GM21447 (cell line): Measurements from ENCODE around the gene AGAP1.

Experiments used
- ATAC-seq: cut with Tn5 transposase; IDR thresholded peaks from one replicate; pipeline ENCODE4 v1.9.1; 2021; ENCODE audit not compliant: unreplicated experiment

The AGAP1 gene

DNA sequence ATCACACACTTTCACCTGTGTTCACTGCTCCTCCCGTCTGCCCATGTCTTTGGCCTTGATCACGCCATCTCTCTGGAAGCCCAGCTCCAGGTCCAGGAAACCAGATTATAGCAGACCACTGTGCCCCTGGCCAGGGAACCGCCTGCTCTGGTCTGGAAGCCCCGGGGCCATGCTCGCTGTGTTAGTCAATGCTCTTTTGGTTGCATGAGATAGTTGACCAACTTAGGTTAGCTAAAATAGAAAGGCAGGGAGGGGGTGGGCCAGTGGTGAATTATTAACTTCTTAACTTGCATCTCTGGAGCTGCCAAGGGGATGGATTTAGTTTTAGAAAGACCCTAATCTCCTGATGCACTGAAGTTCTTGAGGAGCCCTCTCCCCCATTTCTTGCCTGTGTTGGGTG, 232.7 kb downstream of the AGAP1 start:
- ATAC-seq, result no peak

DNA sequence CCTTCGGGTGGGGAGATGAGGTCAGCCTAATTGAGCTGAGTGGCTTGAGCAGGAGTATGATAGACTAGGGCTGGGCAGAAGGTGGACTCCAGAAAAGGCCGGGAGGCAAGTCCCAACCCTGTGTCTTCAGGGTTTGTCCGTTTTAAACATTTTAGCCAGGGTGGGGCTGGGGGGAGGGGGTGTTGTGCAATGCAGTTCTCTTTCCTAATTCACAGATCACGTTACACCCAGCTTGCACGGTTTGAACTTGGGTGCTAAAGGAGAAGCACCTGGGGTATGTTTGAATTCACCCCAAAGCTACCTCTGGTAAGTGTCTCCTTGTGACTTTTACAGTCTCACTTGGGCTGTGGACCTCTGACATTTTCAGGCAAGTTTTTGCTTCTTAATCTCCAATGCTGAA, 233.3 kb downstream of the AGAP1 start:
- ATAC-seq, result no peak

DNA sequence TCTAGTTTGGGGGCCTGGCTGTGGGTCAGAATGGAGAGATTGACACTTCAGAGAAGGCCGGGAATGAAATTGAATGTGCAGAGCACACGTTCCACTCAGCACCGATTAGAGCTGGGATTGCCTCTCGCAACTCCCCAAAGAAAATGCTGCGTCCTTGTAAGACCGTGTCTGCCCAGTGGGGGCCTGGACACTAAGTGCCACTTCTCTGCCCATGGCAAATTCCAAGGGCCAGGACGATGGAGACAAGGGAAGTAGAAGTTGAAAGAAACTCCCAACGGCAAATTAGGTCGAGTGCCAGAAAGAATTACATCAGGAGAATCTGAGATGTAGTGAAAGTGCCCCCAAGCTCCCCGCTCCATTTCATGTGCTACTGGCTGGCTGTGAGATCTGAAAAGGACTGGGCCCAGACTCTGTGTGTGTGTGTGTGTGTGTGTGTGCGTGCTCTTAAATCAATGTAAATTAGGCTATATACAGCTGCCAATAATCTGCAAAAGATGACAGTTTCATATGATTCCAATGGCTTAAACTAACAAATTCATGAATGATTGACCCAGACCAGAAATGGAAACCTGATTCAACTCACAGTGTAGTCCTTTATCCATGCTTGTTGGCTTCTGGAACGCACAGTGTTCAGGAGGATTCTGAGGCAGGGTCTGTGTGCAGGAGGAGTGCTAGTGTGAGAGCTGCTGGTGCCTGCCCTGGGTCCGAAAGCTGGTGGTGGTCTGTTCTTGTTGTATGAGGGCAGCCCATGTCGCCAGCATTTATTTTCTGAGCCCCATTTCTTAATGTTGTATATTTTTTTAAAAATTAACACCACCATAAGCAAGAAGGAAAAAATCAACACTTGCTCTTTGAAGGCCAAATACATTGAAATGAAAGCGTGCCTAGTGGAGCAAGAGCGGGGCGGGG, 234.3 kb downstream of the AGAP1 start:
- ATAC-seq, result no peak

DNA sequence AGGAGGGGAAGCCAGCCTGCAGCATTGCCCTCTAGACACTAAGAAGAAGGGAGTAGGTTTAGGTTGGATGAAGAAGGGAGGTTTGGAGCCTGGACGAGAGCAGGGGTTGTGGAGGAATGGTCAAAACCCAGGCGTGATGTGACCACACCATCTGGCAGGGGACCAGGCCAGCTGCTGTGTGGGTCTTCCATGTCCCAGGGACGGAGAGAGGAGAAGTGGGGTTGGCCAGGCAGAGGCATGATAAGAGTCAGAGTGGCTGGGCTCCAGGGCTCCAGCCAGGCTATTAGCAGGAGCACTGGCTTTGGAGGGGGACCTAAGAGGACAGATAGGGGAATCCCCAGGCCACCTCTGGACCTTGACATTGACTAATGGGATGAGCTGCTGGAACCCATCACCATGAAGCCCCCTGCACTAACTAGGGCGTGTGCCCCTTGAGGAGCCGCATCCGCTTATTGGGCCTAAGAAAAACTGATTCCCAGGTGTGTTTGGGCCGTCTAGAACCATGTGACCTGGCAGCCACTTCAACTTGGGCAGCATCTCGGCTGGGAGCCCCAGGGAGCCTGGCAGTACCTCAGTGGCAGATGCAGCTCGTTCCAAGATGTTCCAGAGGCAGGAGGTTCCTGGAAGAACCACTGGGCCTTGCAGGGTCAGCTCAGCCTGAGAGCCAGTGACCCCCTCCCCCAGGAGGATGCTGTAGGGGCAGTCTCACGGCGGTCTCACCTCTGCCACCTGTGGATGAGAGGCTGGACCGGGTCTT, 235.1 kb downstream of the AGAP1 start:
- ATAC-seq, result no peak

DNA sequence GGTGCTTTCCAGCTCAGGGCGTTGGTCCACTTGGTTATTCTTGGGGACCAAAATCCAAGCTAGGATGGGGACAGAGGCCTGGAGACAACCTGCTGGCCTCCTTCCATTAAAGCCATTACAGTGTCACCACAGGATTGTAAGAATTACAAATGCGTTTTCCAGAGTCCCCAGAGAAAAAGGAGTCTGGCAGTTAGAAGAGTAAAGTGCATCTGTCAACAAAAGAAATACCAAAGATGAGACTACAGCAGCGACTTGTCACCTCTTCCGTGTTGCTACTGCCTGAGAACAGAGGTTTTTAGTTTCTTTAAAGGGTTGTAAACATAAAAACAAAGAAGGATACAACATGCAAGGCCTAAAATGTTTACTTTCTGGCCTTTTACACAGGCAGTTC, 235.7 kb downstream of the AGAP1 start:
- no peak for ATAC-seq

DNA sequence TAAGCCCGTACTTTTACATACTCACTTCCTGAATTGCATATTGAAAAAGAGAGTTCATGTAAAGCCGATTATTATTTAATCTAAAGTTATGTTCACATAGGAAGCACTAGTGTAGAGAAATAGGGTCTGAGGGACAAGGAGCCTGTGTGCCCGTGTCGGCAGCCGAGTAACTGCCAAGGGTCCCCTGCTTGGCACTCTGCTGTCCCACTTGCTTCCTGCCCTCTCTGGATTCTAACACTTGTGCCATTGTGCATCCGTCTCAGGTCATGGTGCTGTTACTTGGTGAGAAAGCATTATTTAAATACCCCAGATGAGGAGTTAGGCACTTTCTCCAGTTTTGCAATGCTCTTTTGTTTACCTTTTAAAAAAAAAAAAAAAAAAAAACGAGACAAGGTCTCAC, 236.3 kb downstream of the AGAP1 start:
- ATAC-seq, result no peak

DNA sequence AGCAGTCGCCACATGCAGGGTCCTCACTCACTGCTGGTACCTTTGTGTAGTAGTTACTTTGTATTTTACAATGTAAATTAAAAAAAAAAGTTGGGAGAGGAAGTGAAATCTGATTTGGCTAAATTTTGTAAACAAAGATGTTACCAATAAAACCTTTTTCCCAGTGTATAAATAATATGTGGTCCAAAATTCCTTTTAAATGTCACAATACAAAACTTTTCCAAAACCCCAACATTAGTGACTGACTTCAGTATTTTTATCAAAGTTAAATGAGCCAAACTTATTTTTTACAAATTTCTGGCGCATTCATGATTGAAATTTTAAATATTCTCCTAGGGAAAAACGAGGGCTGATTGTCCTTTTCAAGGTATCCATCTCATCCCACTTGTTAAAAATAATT, 239.9 kb downstream of the AGAP1 start:
- ATAC-seq, result no peak

DNA sequence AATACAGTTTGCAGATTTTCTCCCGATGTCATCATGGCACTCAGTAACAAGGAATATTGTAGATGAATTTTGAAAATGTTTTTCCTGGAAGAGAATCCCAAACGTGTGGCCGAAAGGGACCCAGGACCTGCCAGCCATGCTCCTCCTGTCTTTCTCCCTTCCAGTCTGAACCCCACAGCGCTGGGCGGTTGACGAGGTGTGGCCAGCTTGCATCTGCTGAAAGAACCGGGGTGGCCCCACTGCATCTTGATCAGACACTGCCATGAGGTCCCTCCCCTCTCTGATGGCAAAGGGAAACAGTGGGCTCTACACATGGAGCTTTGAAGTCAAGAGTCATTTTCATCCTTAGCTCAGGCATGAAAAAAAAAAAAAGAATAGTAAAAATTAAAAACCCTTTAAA, 240.3 kb downstream of the AGAP1 start:
- no peak for ATAC-seq

DNA sequence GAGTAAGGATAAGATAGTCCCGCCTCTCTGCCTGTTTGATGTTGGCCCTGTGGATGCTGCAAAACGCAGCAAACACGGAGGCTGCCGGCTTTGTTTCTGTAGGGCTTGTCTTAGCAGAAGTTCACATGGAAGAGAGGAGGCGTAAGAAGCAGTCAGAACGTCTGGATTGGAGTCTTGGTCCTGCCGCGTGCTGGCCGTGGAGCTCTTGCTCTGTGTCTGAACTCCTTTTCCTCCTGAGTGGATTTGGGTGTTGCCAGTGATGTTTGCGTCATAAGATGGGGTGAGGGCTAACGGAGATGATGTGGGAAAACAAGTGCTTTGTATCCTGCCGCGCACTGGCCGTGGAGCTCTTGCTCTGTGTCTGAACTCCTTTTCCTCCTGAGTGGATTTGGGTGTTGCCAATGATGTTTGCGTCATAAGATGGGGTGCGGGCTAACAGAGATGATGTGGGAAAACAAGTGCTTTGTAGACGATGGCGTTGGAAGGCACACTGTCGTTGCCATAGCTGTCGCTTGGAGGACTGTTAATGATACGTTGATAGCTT, 240.9 kb downstream of the AGAP1 start:
- ATAC-seq, result no peak

DNA sequence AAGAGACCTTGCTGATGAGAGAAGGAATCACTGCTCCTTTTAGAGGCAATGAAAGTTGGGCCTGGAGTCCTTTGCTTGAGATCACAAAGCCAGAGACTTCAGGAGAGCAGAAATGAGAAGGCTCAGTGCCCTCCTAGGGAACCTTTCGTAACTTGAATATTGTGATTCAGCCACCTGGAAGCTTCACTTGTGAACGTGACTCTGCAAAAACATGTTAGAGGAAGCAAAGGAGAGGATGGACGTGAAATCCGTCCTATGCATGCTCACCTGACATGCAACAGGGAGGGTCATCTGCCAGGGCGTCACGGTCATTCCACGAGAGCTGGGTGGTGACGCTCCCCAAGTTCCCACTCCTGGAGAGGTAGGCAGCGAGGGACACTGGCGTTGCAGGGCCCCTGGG, 243.6 kb downstream of the AGAP1 start:
- ATAC-seq, result no peak

DNA sequence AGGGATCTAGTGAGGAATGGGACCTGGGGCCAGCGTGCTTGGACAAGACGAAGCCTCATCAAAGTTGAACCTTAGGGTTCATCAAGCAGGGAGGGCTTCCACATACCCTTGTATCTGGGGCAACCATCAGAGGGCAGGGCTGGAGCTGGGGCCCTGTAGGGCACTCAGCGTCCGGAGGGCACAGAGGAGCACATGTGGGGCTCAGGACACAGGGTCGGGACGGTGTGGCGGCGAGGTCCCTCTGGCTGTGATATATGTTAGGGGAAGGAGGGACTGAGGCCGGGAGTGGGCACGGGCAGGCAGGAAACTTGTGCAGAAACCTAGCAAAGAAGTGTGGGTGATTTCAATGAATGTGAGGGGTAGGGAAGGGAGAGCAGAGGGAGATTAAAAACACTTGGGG, 244.0 kb downstream of the AGAP1 start:
- no peak for ATAC-seq

DNA sequence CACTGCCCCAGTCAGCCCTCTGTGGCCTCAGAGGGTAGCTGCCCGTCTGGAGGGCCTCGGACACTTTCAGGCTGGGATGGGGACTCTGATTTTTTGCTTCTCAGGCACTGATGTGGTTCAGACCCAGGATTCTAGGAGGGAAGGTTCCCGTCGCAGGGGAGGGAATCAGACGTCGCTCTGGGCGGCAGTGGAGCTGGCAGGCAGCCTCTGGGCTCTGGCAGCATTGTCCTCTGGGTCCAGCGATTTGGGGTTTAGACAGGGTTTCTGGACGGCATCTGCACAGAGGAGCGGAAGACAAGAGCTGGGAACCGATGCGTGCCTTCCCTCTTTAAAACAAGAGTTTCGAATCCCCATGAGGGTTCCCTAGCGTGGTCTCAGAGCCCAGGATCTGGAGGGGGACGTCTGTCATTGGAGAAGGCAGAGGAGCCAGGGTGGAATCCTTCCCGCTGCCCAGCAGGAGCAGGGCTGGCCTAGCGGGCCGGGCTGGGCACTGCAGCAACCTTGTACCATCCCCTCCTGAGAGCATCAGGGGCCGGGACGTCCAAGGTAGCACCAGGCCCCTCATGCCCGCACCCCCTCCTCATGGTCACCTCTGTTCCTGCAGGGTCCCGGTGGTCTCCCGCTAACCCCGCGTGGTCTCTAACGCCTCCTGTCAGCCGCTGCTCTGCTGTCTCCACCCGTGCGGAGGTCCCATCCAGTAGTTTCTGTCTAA, 246.0 kb downstream of the AGAP1 start:
- no peak for ATAC-seq

DNA sequence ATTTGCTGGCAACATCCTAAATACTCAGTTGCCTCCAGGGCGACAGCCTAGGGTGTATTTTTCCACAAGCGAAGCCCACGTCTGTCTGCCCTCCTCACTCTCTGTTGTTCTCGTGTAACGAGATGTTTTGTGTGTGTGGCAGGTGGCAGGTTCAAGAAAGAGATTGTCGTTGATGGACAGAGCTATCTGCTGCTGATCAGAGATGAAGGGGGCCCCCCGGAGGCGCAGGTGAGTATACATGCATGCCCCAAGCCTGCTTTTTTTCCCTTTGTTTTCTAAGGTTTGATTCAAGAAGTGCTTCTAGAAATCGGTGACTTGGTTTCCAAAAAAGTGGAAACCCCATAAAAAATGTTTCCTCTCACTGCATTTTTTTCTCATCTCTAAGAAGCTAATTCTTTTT, 247.0 kb downstream of the AGAP1 start:
- ATAC-seq, result no peak

DNA sequence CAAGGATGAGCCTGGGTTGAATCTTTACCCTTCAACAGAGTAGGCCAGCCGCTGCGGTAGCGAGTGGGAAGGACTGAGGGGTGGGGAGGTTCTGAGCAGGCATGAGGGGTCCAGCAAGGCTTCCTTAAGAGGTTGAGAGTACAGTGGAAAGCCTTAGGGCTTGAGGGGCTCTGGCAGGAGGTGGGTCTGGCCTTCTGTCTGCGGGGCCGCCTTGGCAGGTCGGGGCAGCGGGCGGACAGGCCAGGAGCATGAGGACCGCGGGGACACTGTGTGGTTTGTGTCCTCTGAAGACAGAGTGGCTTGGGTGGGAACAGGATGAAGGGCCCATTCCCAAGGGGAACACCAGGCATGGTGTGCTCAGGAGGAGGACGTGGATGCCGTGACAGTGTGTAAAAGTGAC, 250.3 kb downstream of the AGAP1 start:
- ATAC-seq, result no peak

DNA sequence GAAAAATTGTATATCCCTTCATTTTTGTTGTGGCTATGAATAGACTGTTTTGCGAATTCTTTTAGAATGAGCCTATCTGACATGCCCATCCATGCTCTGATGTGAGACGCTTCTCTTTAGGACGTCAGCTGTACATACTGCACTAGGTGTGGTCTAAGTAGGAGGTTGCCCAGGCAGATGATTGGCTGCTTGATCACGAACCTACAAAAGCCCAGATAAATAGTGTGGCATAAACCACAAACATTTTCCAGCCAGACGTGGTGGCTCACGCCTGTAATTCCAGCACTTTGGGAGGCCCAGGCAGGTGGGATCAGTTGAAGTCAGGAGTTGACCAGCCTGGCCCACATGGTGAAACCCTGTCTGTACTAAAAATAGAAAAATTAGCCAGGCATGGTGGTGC, 251.8 kb downstream of the AGAP1 start:
- ATAC-seq, result no peak

DNA sequence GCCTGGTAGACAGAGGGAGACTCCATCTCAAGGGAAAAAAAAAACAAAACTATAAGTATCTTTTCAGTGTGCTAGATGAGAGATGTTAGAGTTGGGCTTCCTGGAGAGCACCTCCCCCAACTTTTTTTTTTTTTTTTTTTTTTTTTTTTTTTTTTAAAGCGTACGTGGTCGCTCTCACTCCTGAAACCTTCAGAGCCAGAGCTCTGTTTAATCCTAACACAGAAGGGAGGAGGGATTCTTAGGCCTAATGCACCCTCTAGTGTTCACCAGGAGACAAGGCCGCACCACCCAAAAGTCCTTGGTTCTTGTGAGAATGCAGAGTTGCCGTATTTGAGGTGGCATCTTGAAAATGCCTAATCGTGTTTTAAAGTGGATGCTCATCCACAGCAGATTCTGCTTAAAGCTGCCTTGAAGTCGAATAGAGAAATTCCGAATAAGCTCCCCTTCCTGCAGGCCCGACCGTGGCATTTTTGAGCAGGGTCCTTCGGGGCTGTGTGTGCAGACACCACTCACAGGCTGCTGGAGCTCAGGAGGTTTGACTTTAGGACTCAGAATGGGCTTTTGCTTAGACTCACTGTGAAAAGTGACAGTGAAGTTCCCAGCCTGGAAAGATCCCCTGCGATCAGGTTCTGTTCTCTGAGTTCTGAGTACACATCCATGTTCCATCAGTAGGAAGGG, 252.6 kb downstream of the AGAP1 start:
- no peak for ATAC-seq

DNA sequence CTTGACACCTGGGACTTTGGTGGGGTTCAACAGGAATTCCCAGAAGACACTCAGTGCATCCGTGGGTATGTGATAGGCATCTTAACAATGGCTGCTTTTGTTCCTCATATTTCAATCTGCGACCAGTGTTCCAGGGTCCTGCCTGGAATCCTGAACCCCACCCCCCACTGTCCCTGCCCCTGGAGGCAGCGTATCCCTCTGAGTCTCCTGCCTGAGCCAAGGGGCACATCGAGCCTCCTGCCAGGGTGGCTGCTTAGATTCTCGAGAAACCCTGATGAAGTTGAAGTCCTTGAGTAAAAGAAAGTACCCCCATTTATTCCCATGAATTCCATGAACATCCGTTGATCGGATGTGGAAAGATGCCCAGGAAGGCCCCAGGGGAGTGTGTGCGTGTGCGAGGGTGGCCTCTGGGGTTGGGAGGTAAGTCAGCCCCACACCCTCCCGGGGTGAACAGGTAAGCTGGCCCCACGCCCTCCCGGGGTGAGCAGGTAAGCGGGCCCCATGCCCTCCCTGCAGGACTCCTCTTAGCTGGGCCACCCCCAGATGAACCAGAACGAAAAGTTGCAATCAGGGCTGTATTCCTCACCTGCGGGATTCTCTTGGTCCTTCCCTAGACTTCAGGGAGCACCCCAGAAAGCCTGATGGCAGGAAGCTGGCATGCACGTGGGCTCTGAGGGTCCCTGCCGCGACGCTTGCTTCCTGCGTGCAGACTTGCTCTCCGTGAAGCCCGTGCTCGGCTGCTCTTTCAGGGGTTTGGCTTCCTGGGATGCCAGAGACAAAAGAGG, 253.3 kb downstream of the AGAP1 start:
- ATAC-seq, result no peak

DNA sequence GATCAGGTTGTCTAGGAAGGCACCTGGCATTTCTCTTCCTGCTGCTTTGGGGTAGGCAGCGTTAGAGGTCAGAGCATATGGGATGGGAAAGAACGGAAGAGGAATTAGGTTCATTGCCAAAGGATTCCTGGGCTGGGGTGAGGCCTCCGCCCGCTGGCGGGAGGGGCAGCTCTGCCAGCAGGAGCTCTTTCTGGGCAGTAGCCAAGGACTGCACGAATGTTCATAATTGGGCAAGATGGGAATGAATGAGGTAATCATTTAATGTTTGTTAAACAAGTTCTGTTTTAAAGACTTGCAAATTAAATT, 253.9 kb downstream of the AGAP1 start:
- no peak for ATAC-seq

DNA sequence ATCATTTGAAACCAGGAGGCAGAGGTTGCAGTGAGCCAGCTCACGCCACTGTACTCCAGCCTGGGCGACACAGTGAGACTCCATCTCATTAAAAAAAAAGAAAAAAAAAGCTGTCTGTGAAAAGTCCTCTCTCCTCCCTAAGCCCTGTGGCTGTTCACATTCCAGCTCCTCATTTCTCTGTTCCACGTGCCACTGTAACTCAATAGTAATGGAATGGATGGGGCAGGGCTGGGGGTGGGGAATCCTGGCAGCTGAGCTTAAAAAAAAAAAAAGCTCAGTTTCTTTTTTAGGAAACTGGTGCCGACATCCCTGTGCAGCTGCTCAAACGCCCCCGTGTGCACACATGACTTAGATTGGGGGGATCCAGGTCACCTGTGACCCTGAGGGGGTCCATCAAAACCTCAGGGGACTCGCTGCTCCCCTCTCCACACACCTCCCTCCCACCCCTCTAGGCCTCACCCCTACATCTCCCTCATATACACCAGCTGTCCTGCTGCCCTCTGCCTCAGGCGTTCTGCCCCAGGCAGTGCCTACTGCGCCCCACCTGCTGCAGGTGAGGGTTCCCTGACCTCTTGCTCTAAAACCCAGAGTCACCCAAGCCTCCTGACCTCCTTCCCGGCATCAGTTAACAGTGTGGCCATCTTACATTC, 255.4 kb downstream of the AGAP1 start:
- ATAC-seq, result no peak

DNA sequence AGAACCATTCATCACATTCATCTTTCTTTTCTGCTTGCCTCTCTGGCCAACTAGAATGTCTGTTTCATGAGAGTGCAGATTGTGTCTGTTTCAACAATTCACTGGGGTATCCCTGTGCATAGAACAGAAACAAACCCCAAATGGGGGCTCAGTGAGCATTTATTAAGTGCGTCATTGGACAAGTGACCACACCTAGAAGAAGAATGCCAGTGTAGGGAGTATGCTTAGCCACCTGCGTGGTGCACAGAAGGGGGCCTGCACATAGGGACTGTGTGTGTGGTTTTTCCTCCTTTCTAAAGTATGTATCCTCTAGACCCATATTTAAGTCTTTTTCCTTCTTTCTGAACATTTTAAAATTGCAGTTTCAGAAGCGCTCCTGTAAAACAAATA, 255.9 kb downstream of the AGAP1 start:
- ATAC-seq, result no peak
